NCI-H1417 (cell line): ENCODE data around the gene KEAP1.
"Not testable (repeated sequence)": the region's sequence is repeated elsewhere in the genome, so short reads cannot be mapped to it uniquely, and the experiment has no call there.

Experiments used
- DNase-seq, 3 experiments: peaks; one replicate each; lab custom pipeline; 2025; lab: John Stamatoyannopoulos, UW

The KEAP1 gene

GRCh38 chr19:10503002-10503789 lies at the start of gene KEAP1:
Gene KEAP1 (minus strand): TSS chr19:10503356. CDS start chr19:10500033, 3,323 bp downstream.
- DNase-seq, result peak in 2 of 3 experiments; percentile 94 to 97

GRCh38 chr19:10552510-10553053 lies 49.4 kb upstream of the KEAP1 start:
- peak in 2 of 3 experiments; percentile 22 to 23 for DNase-seq

DNA sequence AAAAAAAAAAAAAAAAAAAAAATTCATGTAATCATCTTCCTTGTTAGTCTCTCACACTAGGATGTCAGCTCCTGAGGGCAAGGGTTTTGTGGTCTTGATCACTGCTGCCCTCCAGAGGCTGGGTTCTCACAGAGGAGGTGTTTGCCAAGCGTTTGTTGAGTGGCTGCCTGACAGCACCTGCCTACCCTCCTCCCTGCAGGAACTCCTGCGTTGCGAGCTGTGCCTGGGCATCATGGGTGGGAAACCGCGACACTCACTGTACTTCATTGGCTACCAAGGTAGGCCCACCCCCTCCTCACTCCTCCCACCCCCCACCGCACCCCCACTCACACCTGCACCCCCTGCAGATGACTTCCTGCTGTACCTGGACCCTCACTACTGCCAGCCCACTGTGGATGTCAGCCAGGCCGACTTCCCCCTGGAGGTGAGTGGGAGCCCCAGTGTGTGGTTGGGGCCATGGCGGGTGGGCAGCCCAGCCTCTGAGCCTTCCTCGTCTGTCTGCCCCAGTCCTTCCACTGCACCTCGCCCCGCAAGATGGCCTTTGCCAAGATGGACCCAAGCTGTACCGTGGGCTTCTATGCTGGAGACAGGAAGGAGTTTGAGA lies 48.6 kb upstream of the KEAP1 start:
- DNase-seq, result peak in 2 of 3 experiments; percentile 7 to 28

GRCh38 chr19:10551006-10551405 lies 47.9 kb upstream of the KEAP1 start:
- DNase-seq, result not testable (repeated sequence)

GRCh38 chr19:10550336-10550735 lies 47.2 kb upstream of the KEAP1 start:
- DNase-seq, result no peak

GRCh38 chr19:10549733-10550132 lies 46.6 kb upstream of the KEAP1 start:
- DNase-seq, result no peak

- DNase-seq, result no peak
Observed at GRCh38 chr19:10548746-10549276, 45.7 kb upstream of the KEAP1 start.

DNA sequence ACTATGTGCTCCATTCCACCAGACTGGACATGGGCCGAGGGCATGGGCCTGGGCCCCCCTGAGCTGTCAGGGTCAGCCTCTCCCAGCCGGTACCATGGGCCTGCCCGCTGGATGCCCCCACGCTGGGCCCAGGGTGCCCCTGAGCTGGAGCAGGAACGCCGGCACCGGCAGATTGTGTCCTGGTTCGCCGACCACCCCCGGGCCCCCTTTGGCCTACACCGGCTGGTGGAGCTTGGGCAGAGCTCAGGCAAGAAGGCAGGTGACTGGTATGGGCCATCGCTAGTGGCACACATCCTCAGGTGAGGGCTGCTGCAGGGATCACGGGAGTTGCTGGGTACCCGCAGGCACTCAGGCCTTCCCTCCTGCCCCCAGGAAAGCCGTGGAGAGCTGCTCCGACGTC lies 43.7 kb upstream of the KEAP1 start:
- no peak for DNase-seq

GRCh38 chr19:10544753-10545251 lies 41.6 kb upstream of the KEAP1 start:
- no peak for DNase-seq

GRCh38 chr19:10544242-10544752 lies 41.1 kb upstream of the KEAP1 start:
- peak in 1 of 3 experiments; percentile 45 for DNase-seq

DNA sequence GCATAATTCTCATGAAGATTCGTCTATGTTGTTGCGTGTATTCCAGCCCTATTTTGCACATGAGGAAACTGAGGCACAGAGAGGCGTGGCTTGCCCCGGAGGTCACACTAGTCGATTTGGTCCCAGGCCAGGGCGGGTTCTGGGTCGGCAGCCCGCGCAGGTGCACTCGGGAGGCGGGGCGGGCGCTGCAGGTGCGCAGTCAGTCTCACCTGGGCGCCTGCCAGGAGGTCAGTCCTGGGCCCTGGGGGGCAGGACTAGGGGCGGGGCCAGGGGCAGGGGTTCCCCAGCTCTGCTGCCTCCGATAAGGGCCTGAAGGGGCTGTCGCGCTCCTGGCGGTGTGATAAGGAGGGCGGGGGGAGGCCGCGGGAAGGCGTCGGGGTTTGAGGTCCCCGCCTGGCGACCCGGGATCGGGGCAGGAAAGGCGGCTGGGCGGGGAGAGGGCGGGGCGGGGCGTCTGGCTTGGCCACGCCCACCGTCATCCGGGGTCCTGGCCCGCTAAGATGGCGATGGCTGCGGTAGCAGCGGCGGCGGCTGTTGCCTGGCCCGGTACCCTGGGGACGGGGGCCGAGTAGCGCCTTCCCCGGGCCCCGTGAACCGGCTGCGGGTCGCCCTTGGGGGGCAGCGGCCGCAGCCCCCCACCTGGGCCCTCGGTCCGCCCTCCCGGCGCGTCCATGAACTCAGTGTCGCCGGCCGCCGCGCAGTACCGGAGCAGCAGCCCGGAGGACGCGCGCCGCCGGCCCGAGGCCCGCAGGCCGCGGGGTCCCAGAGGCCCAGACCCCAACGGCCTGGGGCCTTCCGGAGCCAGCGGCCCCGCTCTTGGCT lies 40.5 kb upstream of the KEAP1 start, which contains the start of gene ATG4D:
Gene ATG4D (plus strand): TSS at position 485 of the 822 bp plus-strand sequence. CDS start 187 bp downstream, at position 672.
- DNase-seq, result peak; percentile 90 to 93 (median 91)

DNA sequence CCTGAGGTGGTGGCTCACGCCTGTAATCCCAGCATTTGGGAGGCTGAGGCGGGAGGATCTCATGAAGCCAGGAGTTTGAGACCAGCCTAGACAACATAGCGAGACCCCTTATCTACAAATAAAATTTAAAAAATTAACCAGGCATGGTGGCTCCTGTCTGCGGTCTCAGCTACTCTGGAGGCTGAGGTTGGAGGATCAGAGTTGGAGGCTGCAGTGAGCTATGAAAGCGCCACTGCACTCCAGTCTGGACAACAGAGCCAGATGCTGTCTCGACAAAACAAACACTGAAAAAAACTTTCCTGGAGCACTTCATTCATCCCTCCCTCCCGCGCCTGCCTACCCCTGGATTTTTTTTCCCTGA lies 39.9 kb upstream of the KEAP1 start:
- no peak for DNase-seq

DNA sequence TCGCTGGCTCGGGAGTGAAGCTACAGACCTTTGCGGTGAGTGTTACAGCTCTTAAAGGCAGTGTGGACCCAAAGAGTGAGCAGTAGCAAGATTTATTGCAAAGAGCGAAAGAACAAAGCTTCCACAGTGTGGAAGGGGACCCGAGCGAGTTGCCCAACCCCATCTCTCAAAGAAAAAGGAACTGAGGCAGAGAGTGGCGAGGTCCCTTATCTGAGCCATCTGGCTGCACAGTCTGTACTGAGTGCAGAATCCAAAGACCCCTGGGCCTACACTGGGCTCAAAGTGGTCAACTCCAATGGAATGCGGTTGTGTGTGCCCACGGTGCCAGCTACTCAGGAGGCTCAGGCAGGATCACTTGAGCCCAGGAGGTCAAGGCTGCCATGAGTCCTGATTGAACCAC lies 35.9 kb upstream of the KEAP1 start:
- not testable (repeated sequence) for DNase-seq

- no peak for DNase-seq
Observed at GRCh38 chr19:10538204-10538983, 35.2 kb upstream of the KEAP1 start.

- DNase-seq, result no peak
Observed at GRCh38 chr19:10537668-10538067, 34.5 kb upstream of the KEAP1 start.

DNA sequence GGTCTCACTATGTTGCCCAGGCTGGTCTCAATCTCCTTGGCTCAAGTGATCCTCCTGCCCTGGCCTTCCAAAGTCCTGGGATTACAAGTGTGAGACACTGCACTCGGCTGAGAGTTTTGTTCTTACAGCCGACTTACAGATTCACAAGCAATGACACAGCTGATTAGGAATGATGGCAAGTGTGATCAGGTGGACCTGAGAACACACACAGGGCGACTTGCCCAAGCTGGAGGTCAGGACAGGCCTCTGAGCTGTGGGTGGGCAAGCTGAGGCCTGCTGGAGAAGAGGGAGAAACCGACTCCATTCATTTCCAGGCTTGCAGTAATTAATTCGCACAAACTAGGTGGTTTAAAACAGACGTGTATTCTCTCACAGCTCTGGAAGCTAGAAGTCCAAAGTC lies 32.5 kb upstream of the KEAP1 start:
- DNase-seq, result no peak

DNA sequence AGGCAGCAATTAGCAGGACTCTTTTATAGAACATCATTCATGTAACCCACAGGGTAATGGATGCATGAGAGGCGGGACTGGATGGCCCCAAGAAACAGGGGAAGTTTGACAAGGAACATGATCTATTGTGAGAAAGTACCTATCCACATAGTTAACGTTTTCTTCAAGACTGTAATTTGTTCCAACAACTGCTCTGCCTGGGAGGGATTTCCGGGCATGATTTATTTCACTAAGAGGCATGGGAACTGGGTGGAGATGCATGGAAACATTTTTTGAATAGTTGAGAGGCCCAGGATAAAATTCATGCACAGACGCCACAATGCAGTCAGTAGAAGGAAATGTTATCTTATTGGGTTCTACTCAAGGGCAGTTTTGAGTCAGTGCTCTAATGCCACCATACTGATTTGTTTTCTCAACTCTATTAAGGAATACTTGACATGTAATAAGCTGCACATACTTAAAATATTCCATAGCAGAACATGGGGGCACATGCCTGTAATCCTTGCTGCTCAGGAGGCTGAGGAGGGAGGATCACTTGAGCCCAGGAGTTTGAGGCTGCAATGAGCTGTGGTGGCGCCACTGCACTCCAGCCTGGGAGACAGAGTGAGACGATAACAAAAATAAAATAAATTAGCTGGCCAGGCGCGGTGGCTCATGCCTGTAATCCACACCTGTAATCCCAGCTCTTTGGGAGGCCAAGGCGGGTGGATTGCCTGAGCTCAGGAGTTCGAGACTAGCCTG lies 30.7 kb upstream of the KEAP1 start:
- no peak for DNase-seq

DNA sequence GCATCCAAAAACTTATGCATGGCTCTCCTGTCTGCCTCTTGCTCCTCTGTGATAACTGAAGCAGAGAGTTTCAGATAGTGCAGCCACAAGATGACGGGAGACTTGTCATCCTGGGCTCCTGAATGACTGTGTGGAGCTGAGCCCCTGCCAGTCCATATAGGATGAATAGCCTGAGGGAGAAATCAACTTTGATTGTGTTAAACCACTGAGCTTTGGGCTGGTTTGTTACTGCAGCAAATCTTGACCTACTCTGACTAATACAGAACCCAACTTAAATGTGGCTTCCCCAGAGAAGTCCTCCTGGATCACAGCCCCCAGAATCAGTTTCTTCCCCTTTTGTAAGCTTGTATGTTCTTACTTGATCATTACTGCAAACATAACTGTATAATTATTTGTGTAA lies 29.3 kb upstream of the KEAP1 start:
- DNase-seq, result no peak

DNA sequence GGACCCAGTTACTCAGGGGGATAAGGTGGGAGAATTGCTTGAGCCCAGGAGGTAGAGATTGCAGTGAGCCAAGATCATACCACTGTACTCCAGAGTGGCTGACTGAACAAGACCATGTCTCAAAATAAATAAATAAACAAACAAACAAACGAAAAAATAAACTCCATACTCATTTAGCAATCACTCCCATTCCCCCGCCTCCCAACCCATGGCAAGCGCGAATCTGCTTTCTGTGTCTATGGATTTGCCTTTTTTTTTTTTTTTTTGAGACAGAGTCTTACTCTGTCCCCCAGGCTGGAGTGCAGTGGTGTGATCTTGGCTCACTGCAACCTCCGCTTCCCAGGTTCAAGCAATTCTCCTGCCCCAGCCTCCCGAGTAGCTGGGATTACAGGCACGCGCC lies 23.7 kb upstream of the KEAP1 start:
- not testable (repeated sequence) for DNase-seq

- no peak for DNase-seq
Observed at GRCh38 chr19:10525636-10526035, 22.5 kb upstream of the KEAP1 start.
